Loucy (cell line): Measurements from ENCODE around the gene SLC6A6.
"Not testable (repeated sequence)": the region's sequence is repeated elsewhere in the genome, so short reads cannot be mapped to it uniquely, and the experiment has no call there.

Source experiments
- EZH2phosphoT487 ChIP-seq: fragments of 200-600 bp; IDR thresholded peaks from 2 replicates; pipeline ENCODE4 v1.6.1; 2018; ENCODE audit warnings: antibody characterized with exemption, mild to moderate bottlenecking, moderate library complexity, borderline replicate concordance
- TF ChIP-seq, protein P1 (sequence below): fragments of 200-600 bp; sonication (generic); conservative IDR thresholded peaks from 2 replicates; pipeline ENCODE4 v1.5.1; 2014; ENCODE audit warnings: mild to moderate bottlenecking, antibody characterized with exemption, low read length

DNA sequence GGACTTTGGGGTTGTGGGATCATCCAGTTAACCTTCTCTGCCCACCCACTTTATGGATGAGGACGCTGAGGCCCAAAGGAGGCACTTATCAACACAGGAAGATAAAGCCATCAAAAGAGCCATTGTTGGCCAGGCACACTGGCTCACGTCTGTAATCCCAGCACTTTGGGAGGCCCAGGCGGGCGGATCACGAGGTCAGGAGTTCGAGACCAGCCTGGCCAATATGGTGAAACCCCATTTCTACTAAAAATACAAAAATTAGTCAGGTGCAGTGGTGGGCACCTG is 7.3 kb downstream of the SLC6A6 start:
- TF ChIP-seq, protein P1, sequence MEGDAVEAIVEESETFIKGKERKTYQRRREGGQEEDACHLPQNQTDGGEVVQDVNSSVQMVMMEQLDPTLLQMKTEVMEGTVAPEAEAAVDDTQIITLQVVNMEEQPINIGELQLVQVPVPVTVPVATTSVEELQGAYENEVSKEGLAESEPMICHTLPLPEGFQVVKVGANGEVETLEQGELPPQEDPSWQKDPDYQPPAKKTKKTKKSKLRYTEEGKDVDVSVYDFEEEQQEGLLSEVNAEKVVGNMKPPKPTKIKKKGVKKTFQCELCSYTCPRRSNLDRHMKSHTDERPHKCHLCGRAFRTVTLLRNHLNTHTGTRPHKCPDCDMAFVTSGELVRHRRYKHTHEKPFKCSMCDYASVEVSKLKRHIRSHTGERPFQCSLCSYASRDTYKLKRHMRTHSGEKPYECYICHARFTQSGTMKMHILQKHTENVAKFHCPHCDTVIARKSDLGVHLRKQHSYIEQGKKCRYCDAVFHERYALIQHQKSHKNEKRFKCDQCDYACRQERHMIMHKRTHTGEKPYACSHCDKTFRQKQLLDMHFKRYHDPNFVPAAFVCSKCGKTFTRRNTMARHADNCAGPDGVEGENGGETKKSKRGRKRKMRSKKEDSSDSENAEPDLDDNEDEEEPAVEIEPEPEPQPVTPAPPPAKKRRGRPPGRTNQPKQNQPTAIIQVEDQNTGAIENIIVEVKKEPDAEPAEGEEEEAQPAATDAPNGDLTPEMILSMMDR, result not testable (repeated sequence)
- not testable (repeated sequence) for TF ChIP-seq EZH2phosphoT487
